ENCODE results near the gene AK8.
"Not testable (repeated sequence)": the region's sequence is repeated elsewhere in the genome, so short reads cannot be mapped to it uniquely, and the experiment has no call there.

Gene AK8

GRCh38 chr9:132795511-132796303, 82.4 kb downstream of the AK8 start:
- DNase-seq: no peak

GRCh38 chr9:132794730-132795380, 83.2 kb downstream of the AK8 start:
- no peak for DNase-seq

GRCh38 chr9:132793606-132794580, 84.2 kb downstream of the AK8 start:
- DNase-seq: no peak

GRCh38 chr9:132792547-132792946, 85.5 kb downstream of the AK8 start:
- no peak for DNase-seq

GRCh38 chr9:132791699-132792240, 86.3 kb downstream of the AK8 start:
- no peak for DNase-seq

- DNase-seq: no peak
Measured at GRCh38 chr9:132789719-132790118, 88.4 kb downstream of the AK8 start.

GRCh38 chr9:132788378-132788777, 89.7 kb downstream of the AK8 start:
- no peak for DNase-seq

GRCh38 chr9:132787748-132788159, 90.3 kb downstream of the AK8 start:
- DNase-seq: no peak

- no peak for DNase-seq
Measured at GRCh38 chr9:132784286-132784830, 93.7 kb downstream of the AK8 start.

- no peak for DNase-seq
Measured at GRCh38 chr9:132783006-132783405, 95.1 kb downstream of the AK8 start.

GRCh38 chr9:132782037-132782436, 96.0 kb downstream of the AK8 start:
- no peak for DNase-seq

- DNase-seq: no peak
Measured at GRCh38 chr9:132780230-132781007, 97.7 kb downstream of the AK8 start.

GRCh38 chr9:132776891-132777290, 101.2 kb downstream of the AK8 start:
- no peak for DNase-seq

- no peak for DNase-seq
Measured at GRCh38 chr9:132776268-132776667, 101.8 kb downstream of the AK8 start.

GRCh38 chr9:132775720-132776119, 102.4 kb downstream of the AK8 start:
- no peak for DNase-seq

GRCh38 chr9:132774886-132775285, 103.2 kb downstream of the AK8 start:
- no peak for DNase-seq

- no peak for DNase-seq
Measured at GRCh38 chr9:132773764-132774339, 104.2 kb downstream of the AK8 start.

GRCh38 chr9:132773093-132773492, 105.0 kb downstream of the AK8 start:
- no peak for DNase-seq

- DNase-seq: not testable (repeated sequence)
Measured at GRCh38 chr9:132771752-132772151, 106.3 kb downstream of the AK8 start.

- no peak for DNase-seq
Measured at GRCh38 chr9:132770770-132771310, 107.2 kb downstream of the AK8 start.
